CD4-positive, alpha-beta T cell treated with Interleukin-6 for 4 hours (primary cell): ENCODE measurements around the gene PRCD.

Experiments used
- DNase-seq: peaks from one replicate; pipeline ENCODE4 v3.0.0-alpha.2; 2020; ENCODE audit warnings: mixed read lengths

Gene PRCD

GRCh38 chr17:76542566-76542971 is 2.7 kb downstream of the PRCD start:
- no peak for DNase-seq

GRCh38 chr17:76542984-76543383 is 3.1 kb downstream of the PRCD start:
- no peak for DNase-seq

GRCh38 chr17:76543482-76543825 is 3.6 kb downstream of the PRCD start:
- DNase-seq = no peak

- no peak for DNase-seq
Observed at GRCh38 chr17:76543826-76544545, 4.1 kb downstream of the PRCD start.

- DNase-seq = no peak
Observed at GRCh38 chr17:76544546-76545365, 4.9 kb downstream of the PRCD start.

- no peak for DNase-seq
Observed at GRCh38 chr17:76545918-76546555, 6.2 kb downstream of the PRCD start.

- no peak for DNase-seq
Observed at GRCh38 chr17:76546556-76547182, 6.8 kb downstream of the PRCD start.

GRCh38 chr17:76547183-76547641 is 7.4 kb downstream of the PRCD start:
- peak; percentile 77 for DNase-seq

GRCh38 chr17:76547642-76548202 is 7.9 kb downstream of the PRCD start:
- no peak for DNase-seq

- DNase-seq = no peak
Observed at GRCh38 chr17:76548378-76549214, 8.8 kb downstream of the PRCD start.

GRCh38 chr17:76549215-76549518 is 9.3 kb downstream of the PRCD start:
- no peak for DNase-seq

- DNase-seq = no peak
Observed at GRCh38 chr17:76549539-76549938, 9.7 kb downstream of the PRCD start.

GRCh38 chr17:76550712-76551615 is 11.1 kb downstream of the PRCD start:
- no peak for DNase-seq

GRCh38 chr17:76551685-76552084 is 11.8 kb downstream of the PRCD start:
- no peak for DNase-seq

GRCh38 chr17:76553178-76553908 is 13.5 kb downstream of the PRCD start:
- DNase-seq = no peak

GRCh38 chr17:76554131-76554530 is 14.3 kb downstream of the PRCD start:
- no peak for DNase-seq

- DNase-seq = peak; percentile 27
Observed at GRCh38 chr17:76556765-76557367, 17.0 kb downstream of the PRCD start.

- DNase-seq = peak; percentile 93
Observed at GRCh38 chr17:76557368-76558197, 17.7 kb downstream of the PRCD start.
